Activated CD4-positive, alpha-beta T cell treated with anti-CD3 and anti-CD28 coated beads, Interleukin-2, amount 50 U/mL, for 16 hours (primary cell): Measurements from ENCODE around the gene NRIP3.

ENCODE experiments used
- DNase-seq: peaks from one replicate; pipeline ENCODE4 v3.0.0-alpha.2; 2020

Gene NRIP3

GRCh38 chr11:9003573-9004182 lies at the start of gene NRIP3:
Gene NRIP3 (minus strand): TSS chr11:9004001. CDS start chr11:9003935, 66 bp downstream.
- DNase-seq = peak; percentile 46

GRCh38 chr11:9052316-9052715 lies 48.5 kb upstream of the NRIP3 start:
- no peak for DNase-seq

- DNase-seq = no peak
These were observed 46.2 kb upstream of the NRIP3 start for GRCh38 chr11:9049959-9050358.

- no peak for DNase-seq
These were observed 44.2 kb upstream of the NRIP3 start for GRCh38 chr11:9047964-9048523.

- DNase-seq = no peak
These were observed 42.7 kb upstream of the NRIP3 start for GRCh38 chr11:9046481-9046880.

- DNase-seq = no peak
These were observed 38.7 kb upstream of the NRIP3 start for GRCh38 chr11:9042488-9042887.

GRCh38 chr11:9041747-9042146 lies 37.9 kb upstream of the NRIP3 start:
- no peak for DNase-seq

- no peak for DNase-seq
These were observed 36.6 kb upstream of the NRIP3 start for GRCh38 chr11:9040410-9040809.

GRCh38 chr11:9039863-9040262 lies 36.1 kb upstream of the NRIP3 start:
- DNase-seq = no peak

GRCh38 chr11:9039198-9039597 lies 35.4 kb upstream of the NRIP3 start:
- DNase-seq = no peak

GRCh38 chr11:9038541-9038940 lies 34.7 kb upstream of the NRIP3 start:
- DNase-seq = no peak

- DNase-seq = no peak
These were observed 34.2 kb upstream of the NRIP3 start for GRCh38 chr11:9037963-9038362.

- no peak for DNase-seq
These were observed 33.4 kb upstream of the NRIP3 start for GRCh38 chr11:9037046-9037780.

GRCh38 chr11:9030601-9031000 lies 26.8 kb upstream of the NRIP3 start:
- no peak for DNase-seq

- no peak for DNase-seq
These were observed 25.6 kb upstream of the NRIP3 start for GRCh38 chr11:9029422-9029821.

GRCh38 chr11:9028581-9028980 lies 24.8 kb upstream of the NRIP3 start:
- no peak for DNase-seq

- no peak for DNase-seq
These were observed 21.5 kb upstream of the NRIP3 start for GRCh38 chr11:9025101-9025850.

- no peak for DNase-seq
These were observed 19.3 kb upstream of the NRIP3 start for GRCh38 chr11:9022961-9023680.

- no peak for DNase-seq
These were observed 17.1 kb upstream of the NRIP3 start for GRCh38 chr11:9020916-9021315.

GRCh38 chr11:9019861-9020260 lies 16.1 kb upstream of the NRIP3 start:
- no peak for DNase-seq

GRCh38 chr11:9017773-9018172 lies 14.0 kb upstream of the NRIP3 start:
- DNase-seq = no peak

- DNase-seq = no peak
These were observed 13.3 kb upstream of the NRIP3 start for GRCh38 chr11:9016916-9017642.
